ENCODE data around the gene CCDC154. TPM values are rescaled to one million over a fixed set of nuclear protein-coding genes. Genes with fewer than 3 reads are reported as not detected.

Gene CCDC154
- total RNA-seq, 1 donor from 2014 or later = under 0.01 TPM

GRCh38 chr16:1439058-1439698 lies 5.2 kb downstream of the CCDC154 start:
- Histone ChIP-seq H3K4me1 (ENCODE audit: control insufficient read depth in 3 of 3, insufficient read depth in 3 of 3, low read length in 3 of 3) (no peaks in the 10 kb centered on the region), H3K9ac (ENCODE audit: low read depth in 1 of 3, low read length in 3 of 3) (no peak overlapping the region), H3K27me3 (ENCODE audit: control insufficient read depth in 3 of 3, insufficient read depth in 3 of 3, low read length in 3 of 3) (no peaks in the 10 kb centered on the region), H3K36me3 (ENCODE audit: control insufficient read depth in 3 of 3, insufficient read depth in 3 of 3, low read length in 3 of 3) (no peaks in the 10 kb centered on the region), H3K9me3 (ENCODE audit: control insufficient read depth in 3 of 3, low read length in 3 of 3) (no peaks in the 10 kb centered on the region), H3K27ac (ENCODE audit: low read depth, low read length) (no peak overlapping the region), H3K4me3 (ENCODE audit: low read length in 3 of 3) (no peak overlapping the region)

- no peak overlapping the region for H3K27ac ChIP-seq (ENCODE audit: low read depth, low read length)
- H3K4me1 ChIP-seq (ENCODE audit: control insufficient read depth in 3 of 3, insufficient read depth in 3 of 3, low read length in 3 of 3) = no peaks in the 10 kb centered on the region
- no peak overlapping the region for H3K4me3 ChIP-seq (ENCODE audit: low read length in 3 of 3)
- H3K36me3 ChIP-seq (ENCODE audit: control insufficient read depth in 3 of 3, insufficient read depth in 3 of 3, low read length in 3 of 3) = no peaks in the 10 kb centered on the region
- H3K9ac ChIP-seq (ENCODE audit: low read depth in 1 of 3, low read length in 3 of 3) = no peak overlapping the region
- no peaks in the 10 kb centered on the region for H3K27me3 ChIP-seq (ENCODE audit: control insufficient read depth in 3 of 3, insufficient read depth in 3 of 3, low read length in 3 of 3)
- no peaks in the 10 kb centered on the region for H3K9me3 ChIP-seq (ENCODE audit: control insufficient read depth in 3 of 3, low read length in 3 of 3)
Measured at GRCh38 chr16:1438229-1439057, 5.9 kb downstream of the CCDC154 start.

GRCh38 chr16:1437606-1438005 lies 6.8 kb downstream of the CCDC154 start:
- no peak overlapping the region for H3K9ac ChIP-seq (ENCODE audit: low read depth in 1 of 3, low read length in 3 of 3)
- no peak overlapping the region for H3K27ac ChIP-seq (ENCODE audit: low read depth, low read length)
- no peaks in the 10 kb centered on the region for H3K4me1 ChIP-seq (ENCODE audit: control insufficient read depth in 3 of 3, insufficient read depth in 3 of 3, low read length in 3 of 3)
- no peaks in the 10 kb centered on the region for H3K27me3 ChIP-seq (ENCODE audit: control insufficient read depth in 3 of 3, insufficient read depth in 3 of 3, low read length in 3 of 3)
- no peaks in the 10 kb centered on the region for H3K9me3 ChIP-seq (ENCODE audit: control insufficient read depth in 3 of 3, low read length in 3 of 3)
- H3K36me3 ChIP-seq (ENCODE audit: control insufficient read depth in 3 of 3, insufficient read depth in 3 of 3, low read length in 3 of 3) = no peaks in the 10 kb centered on the region
- no peak overlapping the region for H3K4me3 ChIP-seq (ENCODE audit: low read length in 3 of 3)

- Histone ChIP-seq H3K27me3 (ENCODE audit: control insufficient read depth in 3 of 3, insufficient read depth in 3 of 3, low read length in 3 of 3) (peaks cover 0 to 2% (median 0%) of the 10 kb centered on the region in 3 donors), H3K27ac (ENCODE audit: low read depth, low read length) (no peak overlapping the region), H3K4me3 (ENCODE audit: low read length in 3 of 3) (no peak overlapping the region), H3K4me1 (ENCODE audit: control insufficient read depth in 3 of 3, insufficient read depth in 3 of 3, low read length in 3 of 3) (no peaks in the 10 kb centered on the region), H3K36me3 (ENCODE audit: control insufficient read depth in 3 of 3, insufficient read depth in 3 of 3, low read length in 3 of 3) (no peaks in the 10 kb centered on the region), H3K9me3 (ENCODE audit: control insufficient read depth in 3 of 3, low read length in 3 of 3) (no peaks in the 10 kb centered on the region), H3K9ac (ENCODE audit: low read depth in 1 of 3, low read length in 3 of 3) (no peak overlapping the region)
Measured at GRCh38 chr16:1436731-1437355, 7.5 kb downstream of the CCDC154 start.

- Histone ChIP-seq H3K9ac (ENCODE audit: low read depth in 1 of 3, low read length in 3 of 3) (no peak overlapping the region), H3K4me1 (ENCODE audit: control insufficient read depth in 3 of 3, insufficient read depth in 3 of 3, low read length in 3 of 3) (no peaks in the 10 kb centered on the region), H3K4me3 (ENCODE audit: low read length in 3 of 3) (no peak overlapping the region), H3K36me3 (ENCODE audit: control insufficient read depth in 3 of 3, insufficient read depth in 3 of 3, low read length in 3 of 3) (no peaks in the 10 kb centered on the region), H3K9me3 (ENCODE audit: control insufficient read depth in 3 of 3, low read length in 3 of 3) (no peaks in the 10 kb centered on the region), H3K27me3 (ENCODE audit: control insufficient read depth in 3 of 3, insufficient read depth in 3 of 3, low read length in 3 of 3) (peaks cover 0 to 2% (median 2%) of the 10 kb centered on the region in 3 donors), H3K27ac (ENCODE audit: low read depth, low read length) (no peak overlapping the region)
Measured at GRCh38 chr16:1435921-1436697, 8.2 kb downstream of the CCDC154 start.

GRCh38 chr16:1434644-1435592 lies 9.4 kb downstream of the CCDC154 start:
- Histone ChIP-seq H3K9ac (ENCODE audit: low read depth in 1 of 3, low read length in 3 of 3) (no peak overlapping the region), H3K9me3 (ENCODE audit: control insufficient read depth in 3 of 3, low read length in 3 of 3) (no peaks in the 10 kb centered on the region), H3K27ac (ENCODE audit: low read depth, low read length) (no peak overlapping the region), H3K36me3 (ENCODE audit: control insufficient read depth in 3 of 3, insufficient read depth in 3 of 3, low read length in 3 of 3) (no peaks in the 10 kb centered on the region), H3K27me3 (ENCODE audit: control insufficient read depth in 3 of 3, insufficient read depth in 3 of 3, low read length in 3 of 3) (peaks cover 0 to 9% (median 2%) of the 10 kb centered on the region in 3 donors), H3K4me3 (ENCODE audit: low read length in 3 of 3) (no peak overlapping the region), H3K4me1 (ENCODE audit: control insufficient read depth in 3 of 3, insufficient read depth in 3 of 3, low read length in 3 of 3) (no peaks in the 10 kb centered on the region)

GRCh38 chr16:1433756-1434155 lies 10.6 kb downstream of the CCDC154 start:
- no peak overlapping the region for H3K27ac ChIP-seq (ENCODE audit: low read depth, low read length)
- H3K9ac ChIP-seq (ENCODE audit: low read depth in 1 of 3, low read length in 3 of 3) = no peak overlapping the region
- H3K27me3 ChIP-seq (ENCODE audit: control insufficient read depth in 3 of 3, insufficient read depth in 3 of 3, low read length in 3 of 3) = peaks cover 0 to 12% (median 5%) of the 10 kb centered on the region in 3 donors
- no peaks in the 10 kb centered on the region for H3K4me1 ChIP-seq (ENCODE audit: control insufficient read depth in 3 of 3, insufficient read depth in 3 of 3, low read length in 3 of 3)
- H3K4me3 ChIP-seq (ENCODE audit: low read length in 3 of 3) = no peak overlapping the region
- H3K36me3 ChIP-seq (ENCODE audit: control insufficient read depth in 3 of 3, insufficient read depth in 3 of 3, low read length in 3 of 3) = no peaks in the 10 kb centered on the region
- H3K9me3 ChIP-seq (ENCODE audit: control insufficient read depth in 3 of 3, low read length in 3 of 3) = no peaks in the 10 kb centered on the region

GRCh38 chr16:1433263-1433560 lies 11.1 kb downstream of the CCDC154 start:
- Histone ChIP-seq H3K27ac (ENCODE audit: low read depth, low read length) (no peak overlapping the region), H3K27me3 (ENCODE audit: control insufficient read depth in 3 of 3, insufficient read depth in 3 of 3, low read length in 3 of 3) (peaks cover 0 to 12% (median 5%) of the 10 kb centered on the region in 3 donors), H3K9me3 (ENCODE audit: control insufficient read depth in 3 of 3, low read length in 3 of 3) (no peaks in the 10 kb centered on the region), H3K4me3 (ENCODE audit: low read length in 3 of 3) (no peak overlapping the region), H3K36me3 (ENCODE audit: control insufficient read depth in 3 of 3, insufficient read depth in 3 of 3, low read length in 3 of 3) (no peaks in the 10 kb centered on the region), H3K4me1 (ENCODE audit: control insufficient read depth in 3 of 3, insufficient read depth in 3 of 3, low read length in 3 of 3) (no peaks in the 10 kb centered on the region), H3K9ac (ENCODE audit: low read depth in 1 of 3, low read length in 3 of 3) (peak overlapping the region in 1 of 3 donors; percentile 25)
